Measurements from ENCODE around the gene TMEM143.
"Not testable (repeated sequence)": the region's sequence is repeated elsewhere in the genome, so short reads cannot be mapped to it uniquely, and the experiment has no call there.

TMEM143 gene

DNA sequence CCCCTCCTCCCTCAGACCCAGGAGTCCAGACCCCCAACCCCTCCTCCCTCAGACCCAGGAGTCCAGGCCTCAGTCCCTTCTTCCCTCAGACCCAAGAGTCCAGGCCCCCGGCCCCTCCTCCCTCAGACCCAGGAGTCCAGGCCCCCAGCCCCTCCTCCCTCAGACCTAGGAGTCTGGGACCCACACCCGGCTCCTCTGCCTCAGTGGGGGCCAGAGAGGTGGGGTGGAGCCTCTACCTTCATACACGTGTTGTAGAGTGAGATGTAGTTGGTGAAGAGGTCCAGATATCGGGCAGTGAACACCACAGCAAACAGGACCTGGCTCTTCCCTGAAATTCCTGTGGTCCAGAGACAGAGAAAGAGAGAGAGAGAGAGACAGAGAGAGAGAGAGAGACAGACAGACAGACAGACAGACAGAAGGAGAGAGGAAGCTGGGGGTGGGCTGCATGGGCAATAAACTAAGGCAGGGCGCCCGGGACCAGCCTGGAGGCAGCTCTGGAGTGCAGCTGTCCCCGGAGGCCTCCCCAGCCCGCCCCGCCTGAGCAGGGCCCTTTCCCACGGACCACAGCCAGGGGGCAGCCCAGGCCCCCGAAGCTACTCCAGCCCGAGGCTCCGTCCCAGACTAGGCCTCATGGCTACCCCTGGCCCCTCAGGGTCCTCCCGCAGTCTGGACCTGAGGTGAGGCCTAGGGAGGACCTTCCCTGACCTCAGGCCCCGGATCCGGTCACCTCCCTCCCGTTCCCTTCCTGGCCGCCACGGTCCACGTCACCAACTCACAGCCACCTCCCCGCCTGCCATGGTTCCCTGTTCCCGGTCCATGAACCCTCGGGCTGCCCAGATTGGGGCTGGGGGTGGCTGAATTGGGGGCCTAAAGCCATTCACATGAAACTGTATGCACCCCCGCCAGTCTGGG is 26.7 kb upstream of the TMEM143 start:
- peak; percentile 35 for DNase-seq

DNA sequence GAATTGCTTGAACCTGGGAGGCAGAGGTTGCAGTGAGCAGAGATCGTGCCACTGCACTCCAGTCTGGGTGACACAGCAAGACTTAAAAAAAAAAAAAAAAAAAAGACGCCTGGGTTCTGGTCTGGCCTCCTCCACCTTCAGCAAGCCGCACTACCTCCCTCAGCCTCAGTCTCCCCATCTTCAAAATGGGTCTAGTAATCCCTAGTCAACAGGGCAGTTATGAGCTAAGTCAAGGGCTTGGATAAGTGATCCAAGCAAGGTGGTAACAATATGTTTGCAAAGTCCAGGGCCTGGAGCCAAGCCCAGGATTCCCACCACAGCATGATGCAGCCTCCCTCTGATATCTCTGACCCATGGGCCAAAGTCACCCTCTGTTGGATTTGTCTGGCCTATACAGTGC is 23.2 kb upstream of the TMEM143 start:
- DNase-seq, result no peak

DNA sequence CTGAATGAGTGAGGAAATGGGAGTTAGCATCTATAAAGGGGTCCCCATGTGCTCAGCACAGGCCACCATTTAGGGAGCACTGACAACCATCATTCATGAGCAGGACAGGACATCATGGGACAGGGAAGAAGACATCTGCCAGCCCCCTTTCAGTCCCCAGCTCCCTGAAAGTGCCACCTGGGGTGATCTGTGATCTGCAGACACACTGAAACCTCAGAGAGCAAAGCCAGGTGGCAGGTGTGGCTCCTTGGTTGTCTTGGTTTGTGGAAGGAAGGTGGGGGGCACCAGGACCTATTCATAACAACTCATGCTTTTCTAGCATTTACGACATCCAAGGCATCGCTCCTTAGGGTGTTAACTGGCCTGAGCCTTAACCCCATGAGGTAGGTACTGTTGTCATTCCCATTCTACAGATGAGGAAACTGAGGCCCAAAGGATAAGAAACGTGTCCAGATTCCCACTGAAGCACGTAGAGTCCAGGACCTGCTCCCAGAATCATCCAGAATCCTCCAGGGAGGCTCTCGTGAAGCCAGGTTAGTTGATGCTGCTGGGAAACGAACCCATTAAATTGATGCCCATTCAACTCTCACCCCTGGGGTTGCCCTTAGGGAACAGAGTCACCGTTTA is 21.8 kb upstream of the TMEM143 start:
- no peak for DNase-seq

DNA sequence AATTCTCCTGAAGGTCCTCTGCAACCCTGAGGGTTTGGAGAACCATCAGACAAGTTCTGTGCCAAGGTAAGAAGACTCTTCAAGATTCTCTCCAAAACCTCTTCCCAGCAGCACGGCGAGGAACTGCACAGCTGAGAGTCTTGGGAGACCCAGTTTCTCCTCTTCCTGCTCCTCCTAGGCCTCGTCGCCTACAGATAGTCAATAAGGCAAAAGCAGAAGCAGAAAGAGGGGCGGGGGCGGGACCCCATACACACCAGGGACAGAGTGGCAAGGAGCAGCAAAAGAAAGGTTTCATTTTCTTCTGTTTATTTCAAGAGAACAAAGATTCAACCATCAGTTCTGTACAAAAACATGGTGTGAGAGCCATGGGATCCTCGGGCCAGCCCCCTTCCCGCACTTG is 18.5 kb upstream of the TMEM143 start:
- DNase-seq, result no peak

DNA sequence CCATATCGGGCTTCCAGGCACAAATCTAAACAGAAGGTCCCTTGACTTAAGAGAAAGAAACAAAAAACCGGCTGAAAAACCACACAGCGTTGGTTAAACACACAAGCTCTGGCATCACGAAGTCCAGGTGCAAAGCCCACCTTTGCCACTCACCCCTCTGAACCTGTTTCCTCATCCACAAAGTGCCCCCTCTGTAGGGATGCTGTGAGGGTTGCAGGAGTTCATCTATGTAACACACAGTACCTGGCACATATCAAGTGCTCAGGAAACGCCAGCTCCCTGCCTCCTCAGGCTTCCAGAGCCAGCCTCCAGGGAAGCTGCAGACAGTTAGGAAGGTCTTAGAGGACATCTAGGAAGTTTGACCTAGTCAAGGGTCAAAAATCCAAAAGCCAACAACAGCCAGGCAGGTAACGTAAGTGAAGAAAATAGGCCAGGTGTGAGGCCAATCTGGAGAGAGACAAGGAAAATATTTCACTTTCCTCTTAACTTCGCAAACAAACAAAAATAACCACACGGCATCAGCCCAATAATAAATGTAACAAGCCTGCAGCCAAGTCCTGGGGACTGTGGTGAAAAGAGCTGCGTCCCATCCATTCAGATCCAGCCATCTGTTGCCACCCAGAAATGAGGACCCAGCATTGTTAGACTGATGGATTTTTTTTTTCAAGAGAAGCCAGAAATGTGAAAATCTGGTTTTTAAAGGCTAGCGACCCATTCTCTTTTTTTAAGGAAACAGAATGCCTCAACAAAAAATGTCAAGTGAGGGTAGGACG is 17.6 kb upstream of the TMEM143 start:
- no peak for DNase-seq

DNA sequence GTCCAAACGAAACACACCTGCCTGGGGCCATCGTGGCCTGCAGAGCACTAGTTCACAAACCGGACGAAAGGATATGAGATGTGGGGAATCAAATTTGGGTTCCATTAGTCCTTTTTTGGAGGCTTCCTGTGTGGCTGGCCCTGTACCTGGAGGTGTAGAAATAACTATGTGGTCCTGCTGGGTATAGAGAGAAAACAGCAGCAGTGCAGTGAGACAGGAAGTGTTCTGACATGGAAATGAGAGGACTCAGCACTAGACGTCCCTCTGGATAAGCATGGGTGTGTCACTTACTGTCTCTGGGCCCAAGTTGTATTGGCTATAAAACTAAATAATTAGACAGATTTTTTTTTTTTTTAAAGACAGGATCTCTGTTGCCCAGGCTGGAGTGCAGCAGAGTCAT is 15.3 kb upstream of the TMEM143 start:
- no peak for DNase-seq

DNA sequence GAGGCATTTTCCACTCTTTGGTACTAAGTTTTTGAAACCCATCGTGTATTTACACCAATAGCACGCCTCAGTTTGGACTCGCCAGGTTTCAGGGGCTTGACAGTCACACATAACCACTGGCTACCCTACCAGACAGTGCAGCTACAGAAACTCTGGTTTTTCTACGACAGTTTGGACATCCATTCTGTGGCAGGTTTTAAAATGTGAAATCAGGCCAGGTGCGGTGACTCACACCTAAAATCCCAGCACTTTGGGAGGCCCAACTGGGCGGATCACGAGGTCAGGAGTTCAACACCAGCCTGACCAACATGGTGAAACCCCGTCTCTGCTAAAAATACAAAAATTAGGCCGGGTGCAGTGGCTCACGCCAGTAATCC is 14.4 kb upstream of the TMEM143 start:
- no peak for DNase-seq

DNA sequence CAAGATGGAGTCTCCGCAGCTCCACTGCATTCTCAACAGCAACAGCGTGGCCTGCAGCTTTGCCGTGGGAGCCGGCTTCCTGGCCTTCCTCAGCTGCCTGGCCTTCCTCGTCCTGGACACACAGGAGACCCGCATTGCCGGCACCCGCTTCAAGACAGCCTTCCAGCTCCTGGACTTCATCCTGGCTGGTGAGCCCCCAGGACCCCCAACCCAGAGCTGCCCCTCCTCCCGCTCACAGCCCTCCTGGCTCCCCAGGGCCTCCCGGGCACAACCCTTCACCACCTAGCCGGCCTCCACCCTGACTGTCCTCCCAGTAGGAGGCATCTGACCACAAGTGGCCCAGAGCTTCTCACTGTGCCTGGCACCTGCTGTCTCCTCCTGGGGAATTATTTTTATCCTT is 9.8 kb upstream of the TMEM143 start:
- DNase-seq, result no peak

DNA sequence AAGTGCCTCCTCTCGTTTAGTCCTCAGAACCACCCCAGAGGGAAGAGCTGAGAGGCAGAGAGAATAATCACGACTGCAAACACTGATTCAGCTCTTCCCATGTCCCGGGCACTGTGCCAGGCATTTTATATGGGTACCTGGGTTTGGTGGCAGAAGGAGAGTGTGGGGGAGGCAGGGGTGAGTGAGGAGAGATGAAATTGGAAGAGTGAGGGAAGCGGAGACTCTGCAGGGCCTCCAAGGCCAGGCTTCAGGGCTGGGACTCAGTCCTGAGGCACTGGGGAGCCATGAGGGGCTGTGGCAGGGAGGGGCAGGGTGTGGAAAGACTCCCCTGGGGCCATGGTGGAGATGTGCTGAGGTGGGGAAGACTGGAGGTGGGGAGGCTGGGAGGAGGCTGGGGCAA is 9.2 kb upstream of the TMEM143 start:
- peak; percentile 77 for DNase-seq

DNA sequence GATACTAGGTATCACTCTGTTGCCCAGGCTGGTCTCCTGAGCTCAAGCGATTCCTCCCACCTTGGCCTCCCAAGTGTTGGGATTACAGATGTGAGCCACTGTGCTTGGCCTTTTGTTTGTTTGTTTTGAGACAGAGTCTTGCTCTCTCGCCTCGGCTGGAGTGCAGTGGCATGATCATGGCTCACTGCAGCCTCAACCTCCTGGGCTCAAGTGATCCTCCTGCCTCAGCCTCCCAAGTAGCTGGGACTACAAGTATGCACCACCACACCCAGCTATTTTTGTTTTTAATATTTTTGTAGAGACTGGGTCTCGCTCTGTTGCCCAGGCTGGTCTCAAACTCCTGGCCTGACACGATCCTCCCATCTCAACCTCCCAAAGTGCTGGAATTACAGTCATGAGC is 8.0 kb upstream of the TMEM143 start:
- not testable (repeated sequence) for DNase-seq

DNA sequence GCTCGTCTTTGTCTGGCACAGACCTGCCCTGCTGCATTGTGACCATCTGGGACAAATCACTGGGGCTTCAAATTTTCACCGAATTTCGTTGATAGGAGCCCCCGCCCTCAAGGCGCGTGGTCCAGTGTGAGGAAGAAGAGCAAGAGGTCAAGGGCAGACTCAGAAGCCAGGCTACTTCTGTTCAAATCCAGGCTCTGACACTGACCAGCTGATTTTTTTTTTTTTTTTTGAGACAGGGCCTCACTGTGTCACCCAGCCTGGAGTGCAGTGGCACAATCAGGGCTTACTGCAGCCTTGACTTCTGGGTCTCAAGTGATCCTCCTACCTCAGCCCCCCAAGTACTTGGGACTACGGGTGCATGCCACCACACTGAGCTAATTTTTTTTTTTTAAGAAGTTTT is 7.6 kb upstream of the TMEM143 start:
- no peak for DNase-seq

DNA sequence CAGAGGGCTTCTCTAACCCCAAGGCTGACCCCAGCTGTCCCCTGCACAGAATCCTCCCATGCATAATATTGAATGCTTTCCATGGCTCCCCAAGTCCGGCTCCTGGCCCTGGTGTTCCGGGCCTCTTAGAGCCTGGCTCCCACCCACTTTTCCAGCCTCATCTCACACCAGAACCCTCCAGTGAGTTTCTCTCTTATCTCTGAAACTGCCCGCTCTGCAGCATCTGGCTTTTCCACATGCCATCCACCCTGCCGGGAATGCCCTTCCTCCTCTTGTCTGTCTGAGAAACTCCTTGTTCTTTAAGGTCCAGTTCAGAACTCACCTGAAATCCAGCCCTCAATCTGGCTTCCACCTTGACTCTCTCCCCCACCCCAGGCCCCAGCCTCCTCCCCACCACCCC is 7.2 kb upstream of the TMEM143 start:
- no peak for DNase-seq

DNA sequence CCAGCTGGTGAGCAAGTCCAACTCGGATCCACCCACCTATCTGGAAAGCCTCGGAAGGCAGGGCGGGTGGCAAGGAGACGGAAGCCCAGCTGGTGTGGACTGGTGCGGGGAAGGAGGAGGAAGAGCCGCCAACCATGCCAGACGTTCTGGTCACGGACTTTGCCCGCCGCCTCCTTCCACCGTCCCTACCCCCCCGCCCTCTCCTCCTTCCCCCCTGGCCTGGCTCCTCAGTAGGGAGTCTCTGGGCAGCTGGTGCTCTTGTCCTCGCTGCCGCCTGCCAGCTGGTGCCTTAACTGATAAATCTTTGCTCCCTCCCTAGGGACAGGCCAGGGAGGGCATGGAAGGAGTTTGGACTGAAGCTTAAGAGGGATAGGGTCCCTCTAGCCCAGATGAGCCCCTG is 5.2 kb upstream of the TMEM143 start:
- no peak for DNase-seq

DNA sequence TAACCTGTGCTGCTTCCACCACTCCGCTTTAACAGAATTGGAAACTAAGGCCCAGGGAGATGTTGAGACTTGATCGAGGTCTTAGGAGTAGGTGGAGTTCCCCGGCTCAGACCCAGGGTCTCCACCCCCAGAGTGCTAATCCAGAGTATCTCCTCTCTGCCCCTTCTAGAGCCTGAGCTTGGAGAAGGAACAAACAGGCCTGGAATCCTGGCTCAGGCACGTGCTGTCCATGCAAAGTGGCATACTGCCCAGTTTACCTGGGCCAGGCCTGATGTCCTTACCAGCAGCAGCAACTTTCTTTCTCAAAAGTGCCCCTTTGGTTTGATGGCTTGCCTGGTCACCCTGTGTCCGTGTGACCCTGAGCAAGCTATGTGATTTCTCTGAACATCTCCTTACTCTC is 4.1 kb upstream of the TMEM143 start:
- DNase-seq, result no peak

DNA sequence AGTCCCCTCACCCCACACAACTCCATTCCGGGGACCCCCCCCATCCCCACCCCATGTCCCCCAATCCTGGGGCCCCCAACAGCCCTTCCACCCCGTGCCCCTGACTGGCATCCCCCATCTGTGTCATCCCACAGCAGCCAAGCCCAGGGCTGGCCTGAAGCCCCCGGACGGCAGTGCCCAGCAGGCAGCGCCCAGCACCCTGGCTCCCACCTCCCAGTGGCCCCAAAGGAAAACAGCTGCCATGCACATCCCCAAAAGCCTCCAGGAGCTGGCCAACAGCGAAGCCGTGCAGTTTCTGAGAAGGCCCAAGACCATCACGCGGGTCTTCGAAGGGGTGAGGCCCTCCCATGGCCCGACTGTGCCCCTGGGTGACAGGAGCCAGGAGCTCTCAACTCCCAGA is 1.9 kb upstream of the TMEM143 start:
- no peak for DNase-seq

DNA sequence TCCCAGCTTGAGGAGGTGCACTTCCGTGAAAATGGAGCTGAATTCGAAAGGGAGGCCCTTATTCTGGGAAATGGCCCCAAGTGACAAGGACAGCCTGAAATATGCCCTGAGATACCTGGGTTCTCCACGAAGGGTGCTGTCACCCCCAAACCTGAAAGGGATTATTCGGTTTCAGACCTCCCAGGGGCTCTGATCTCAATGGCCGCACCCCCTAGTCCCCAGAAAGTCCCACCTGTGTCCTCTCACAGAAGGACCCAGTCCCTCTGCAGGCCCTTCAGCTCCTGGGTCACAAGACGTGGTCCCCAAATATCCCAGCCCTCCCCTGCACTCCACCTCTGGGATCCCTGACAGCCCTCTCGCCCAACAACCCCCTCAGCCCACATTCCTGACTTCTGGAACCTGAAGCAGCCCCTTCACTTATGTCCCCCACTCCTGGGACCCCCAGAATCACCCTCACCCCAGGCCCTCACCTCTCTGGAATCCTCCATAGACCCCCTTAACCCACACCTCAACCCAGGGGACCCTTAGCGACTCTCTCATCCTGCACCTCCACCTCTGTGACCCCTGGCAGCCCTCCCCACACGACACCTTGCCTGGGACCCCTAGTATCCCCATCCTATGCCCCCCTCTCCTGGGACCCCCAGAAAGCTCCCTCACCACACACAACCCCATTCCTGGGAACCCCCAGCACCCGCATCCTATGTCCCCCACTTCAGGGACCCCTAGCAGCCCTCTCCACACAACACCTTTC is 1.0 kb upstream of the TMEM143 start:
- no peak for DNase-seq

DNA sequence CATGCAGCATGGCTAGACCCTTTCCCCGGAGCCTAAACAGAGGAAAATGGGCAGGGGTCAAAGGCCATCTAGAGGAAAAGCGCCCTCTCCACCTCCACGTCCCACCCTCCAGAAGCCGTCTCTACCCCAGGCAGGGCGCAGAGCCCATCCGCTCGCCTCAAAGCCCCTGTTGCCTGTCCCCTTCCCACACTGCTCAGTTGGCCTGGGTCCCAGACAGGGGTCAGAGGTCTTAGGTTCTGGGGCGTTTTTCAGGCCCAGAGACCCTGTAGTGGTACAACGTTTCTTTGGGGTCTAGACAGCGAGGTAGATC is 285 bp downstream of the TMEM143 start:
- no peak for DNase-seq

DNA sequence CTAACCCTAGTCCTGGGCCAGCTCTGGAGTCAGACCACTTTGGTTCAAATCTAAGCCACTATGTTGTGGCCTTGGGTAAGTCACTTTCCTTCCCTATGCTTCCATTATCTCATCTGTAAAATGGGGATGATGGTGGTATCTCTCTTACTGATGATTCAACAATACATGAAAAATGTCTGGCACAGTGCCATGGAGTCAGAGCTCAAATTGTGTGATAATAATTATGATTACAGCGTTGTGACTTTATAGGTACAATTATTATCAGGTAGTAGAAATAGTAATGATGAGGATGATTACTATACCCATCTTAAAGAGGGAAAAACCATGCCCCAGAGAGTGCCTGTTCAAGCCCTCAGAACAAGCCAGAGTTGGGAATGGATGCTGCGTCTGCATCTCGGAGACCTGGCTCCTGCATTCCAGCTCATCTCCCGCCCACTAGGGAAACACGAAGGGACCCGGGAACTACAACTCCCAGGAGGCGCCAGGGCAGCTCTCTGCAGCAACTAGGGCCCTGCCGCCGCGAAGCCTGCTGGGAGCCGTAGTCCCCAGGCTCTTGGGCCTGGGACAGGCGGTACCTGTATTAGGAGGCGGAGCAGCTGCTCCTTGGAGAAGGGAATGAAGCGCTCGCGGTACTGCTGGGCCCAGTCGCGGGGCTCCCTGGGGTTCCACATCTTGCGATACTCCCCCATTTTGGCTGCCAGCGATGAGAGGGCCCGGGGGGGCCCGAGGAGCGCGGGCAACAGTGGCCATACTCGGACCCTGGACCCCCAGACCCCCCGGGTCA is 832 bp downstream of the TMEM143 start:
- peak; percentile 98 for DNase-seq

DNA sequence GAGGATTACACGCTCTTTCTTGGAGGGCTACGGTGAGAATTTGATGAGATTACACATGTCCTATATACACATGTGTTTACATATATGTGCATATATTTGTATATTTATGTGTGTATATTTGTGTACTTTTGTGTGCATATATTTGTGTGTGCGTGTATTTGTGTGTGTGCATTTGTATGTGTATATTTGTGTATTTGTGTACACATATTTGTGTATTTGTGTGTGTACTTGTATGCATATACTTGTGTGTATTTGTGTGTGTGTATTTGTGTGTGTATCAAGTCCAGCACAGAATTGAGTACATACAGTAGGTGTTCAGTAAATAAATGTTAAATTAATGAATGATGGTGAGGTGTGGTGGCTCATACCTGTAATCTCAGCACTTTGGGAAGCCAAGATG is 1.8 kb downstream of the TMEM143 start:
- no peak for DNase-seq

DNA sequence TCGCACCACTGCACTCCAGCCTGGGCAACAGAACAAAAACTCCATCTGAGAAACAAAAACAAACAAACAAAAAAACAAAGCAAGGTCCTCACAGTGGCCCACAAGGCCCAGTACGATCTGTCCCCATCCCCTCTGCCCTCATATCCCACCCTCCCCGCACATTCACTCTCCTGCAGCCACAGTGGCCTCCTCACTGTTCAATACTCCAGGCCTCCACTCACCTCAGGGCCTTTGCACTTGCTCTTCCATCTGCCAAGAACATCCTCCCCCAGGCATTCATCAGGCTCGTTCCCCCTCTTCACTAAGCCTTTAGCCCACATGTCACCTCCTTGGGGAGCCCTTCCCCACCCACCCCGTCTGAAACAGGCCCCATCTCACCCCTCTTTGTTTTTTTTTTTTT is 4.6 kb downstream of the TMEM143 start:
- DNase-seq, result no peak

DNA sequence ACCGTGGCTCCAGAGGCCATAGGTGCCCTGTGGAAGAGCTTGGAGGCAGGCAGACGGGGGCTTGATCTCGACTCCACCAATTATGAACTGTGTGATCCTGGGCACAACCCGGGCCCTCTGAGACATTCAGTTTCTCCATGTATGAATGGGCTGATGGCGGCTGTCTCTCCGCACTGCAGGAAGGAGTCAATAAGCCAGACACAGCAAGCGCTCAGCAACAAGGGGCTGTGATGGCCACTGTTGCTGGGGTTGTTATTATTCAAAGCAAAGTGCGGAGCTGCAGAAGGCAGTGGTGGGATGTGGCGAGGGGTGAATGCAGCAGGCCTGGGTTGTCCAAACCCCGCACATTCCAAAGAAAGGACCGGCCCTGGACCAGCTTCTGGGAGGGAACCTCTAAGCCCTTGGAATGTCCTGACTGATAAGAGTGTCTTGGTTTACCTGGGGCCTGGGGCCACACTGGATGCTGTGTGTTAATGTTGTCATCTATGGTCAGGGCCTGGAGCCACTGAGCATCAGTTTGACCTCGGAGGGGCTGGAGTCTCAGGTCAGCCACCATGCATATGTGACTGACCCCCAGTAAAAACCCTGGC is 8.3 kb downstream of the TMEM143 start:
- DNase-seq, result no peak

DNA sequence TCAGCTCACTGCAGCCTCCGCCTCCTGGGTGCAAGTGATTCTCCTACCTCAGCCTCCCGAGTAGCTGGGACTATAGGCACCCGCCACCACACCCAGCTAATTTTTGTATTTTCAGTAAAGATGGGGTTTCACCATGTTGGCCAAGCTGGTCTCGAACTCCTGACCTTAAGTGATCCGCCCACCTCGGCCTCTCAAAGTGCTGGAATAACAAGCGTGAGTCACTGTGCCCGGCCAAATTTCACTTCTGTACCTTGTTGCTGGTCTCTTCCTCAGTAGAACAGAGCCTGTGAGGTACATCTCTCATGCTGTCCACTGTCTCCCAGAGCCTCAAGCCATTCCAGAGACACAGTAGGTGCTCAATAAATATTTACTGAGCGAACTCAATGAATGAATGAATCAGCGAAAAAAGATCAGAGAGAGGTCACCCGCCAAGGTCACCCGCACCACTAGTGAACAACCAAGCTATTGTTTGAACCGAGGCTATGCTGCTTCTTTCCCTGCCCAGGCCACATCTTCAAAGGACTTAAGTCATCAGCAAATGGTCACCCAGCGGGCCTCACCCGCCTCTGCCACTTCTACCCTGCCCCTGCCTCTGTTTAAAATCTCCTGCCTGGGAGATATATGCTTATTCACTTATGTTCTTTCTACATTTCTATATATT is 9.3 kb downstream of the TMEM143 start:
- DNase-seq, result no peak

Data from COR-L47 (cell line).